PC-3 (cell line): Measurements from ENCODE around the gene CPB2. TPM values are rescaled to one million over a fixed set of nuclear protein-coding genes. Genes with fewer than 3 reads are reported as not detected.
A peak's percentile ranks its signal among the peaks of the same experiment; 100 is the strongest.

Experiments
- ATAC-seq: fragments of 200-7000 bp; cut with Tn5 transposase; 2 replicates; pipeline ENCODE4 v1.9.1; 2020; ENCODE audit warnings: mild to moderate bottlenecking, moderate library complexity
- BruUV-seq: library from RNA; stranded (reverse); fragments of 400-500 nt; replicated peaks from 2 replicates; lab custom pipeline; 2021; lab: Mats Ljungman, UMichigan
- CTCF ChIA-PET: fragments of 300-600 bp; sonication (Branson Sonifier 250); formaldehyde crosslinking; loops from one replicate; lab custom pipeline; 2022; ENCODE audit warnings: antibody characterized with exemption; lab: Charles Lee
- POLR2A ChIA-PET: fragments of 300-600 bp; sonication (Branson Sonifier 250); formaldehyde crosslinking; loops from one replicate; lab custom pipeline; 2022; ENCODE audit warnings: antibody characterized with exemption; ENCODE audit not compliant: unreplicated experiment; lab: Charles Lee
- DNase-seq: peaks from one replicate; pipeline ENCODE4 v3.0.0-alpha.2; 2015
- H2AFZ ChIP-seq: fragments of 300-600 bp; sonication (generic); 2 replicates; pipeline ENCODE4 v1.6.0; 2016; ENCODE audit warnings: antibody characterized with exemption, low read length
- H3F3A ChIP-seq: fragments of 300-600 bp; sonication (generic); one replicate; pipeline ENCODE4 v1.6.0; 2017; ENCODE audit warnings: antibody characterized with exemption, low read length, control low read depth, mild to moderate bottlenecking; ENCODE audit not compliant: unreplicated experiment
- H3K27ac ChIP-seq: fragments of 300-600 bp; sonication (generic); 2 replicates; pipeline ENCODE4 v1.5.1; 2016; ENCODE audit warnings: mild to moderate bottlenecking, low read length
- H3K27me3 ChIP-seq: fragments of 300-600 bp; sonication (generic); 2 replicates; pipeline ENCODE4 v1.6.1; 2016; ENCODE audit warnings: low read length, mixed read lengths
- H3K36me3 ChIP-seq: fragments of 300-600 bp; sonication (generic); 2 replicates; pipeline ENCODE4 v1.6.1; 2016; ENCODE audit warnings: low read depth, mixed run types, low read length, mixed read lengths
- H3K4me1 ChIP-seq: fragments of 300-600 bp; sonication (generic); 2 replicates; pipeline ENCODE4 v1.5.1; 2016; ENCODE audit warnings: low read length; ENCODE audit not compliant: insufficient read depth
- H3K4me2 ChIP-seq: fragments of 300-600 bp; sonication (generic); 2 replicates; pipeline ENCODE4 v1.6.0; 2016; ENCODE audit warnings: low read length
- H3K4me3 ChIP-seq: fragments of 300-600 bp; sonication (generic); 2 replicates; pipeline ENCODE4 v1.5.1; 2016; ENCODE audit warnings: mild to moderate bottlenecking, low read length, mixed read lengths
- H3K79me2 ChIP-seq: fragments of 300-600 bp; sonication (generic); 2 replicates; pipeline ENCODE4 v1.6.1; 2017; ENCODE audit warnings: low read length, mixed read lengths
- H3K9ac ChIP-seq: fragments of 300-600 bp; sonication (generic); 2 replicates; pipeline ENCODE4 v1.6.0; 2016; ENCODE audit warnings: mild to moderate bottlenecking, low read length
- H3K9me2 ChIP-seq: fragments of 300-600 bp; sonication (generic); replicated peaks from 2 replicates; pipeline ENCODE4 v1.6.1; 2016; ENCODE audit warnings: mixed run types, low read length, mixed read lengths
- H3K9me3 ChIP-seq: fragments of 300-600 bp; sonication (generic); 2 replicates; pipeline ENCODE4 v1.6.1; 2016; ENCODE audit warnings: low read length, mixed read lengths
- H4K20me1 ChIP-seq: fragments of 300-600 bp; sonication (generic); 2 replicates; pipeline ENCODE4 v1.6.1; 2016; ENCODE audit warnings: low read length, mixed read lengths
- EZH2 ChIP-seq: fragments of 300-600 bp; sonication (generic); IDR thresholded peaks from one replicate; pipeline ENCODE4 v1.6.1; 2017; ENCODE audit warnings: antibody characterized with exemption, mild to moderate bottlenecking, low read length; ENCODE audit not compliant: unreplicated experiment
- EZH2phosphoT487 ChIP-seq: fragments of 300-600 bp; sonication (generic); IDR thresholded peaks from 2 replicates; pipeline ENCODE4 v1.6.1; 2018; ENCODE audit warnings: mild to moderate bottlenecking, antibody characterized with exemption, low read length, borderline replicate concordance
- intact Hi-C: fragments of 100-400 bp; cut with micrococcal nuclease; formaldehyde crosslinking; loops from 2 replicates; pipeline ENCODE4 v1.9.0; 2023
- total RNA-seq: library from RNA; depleted of rRNA; stranded (reverse); fragments of >200 nt; gene quantifications from 2 replicates; pipeline ENCODE4 v1.2.3, GENCODE V29; 2014
- TF ChIP-seq, protein P1 (sequence below): fragments of 300-600 bp; sonication (generic); conservative IDR thresholded peaks from 2 replicates; pipeline ENCODE4 v1.5.1; 2017; ENCODE audit warnings: antibody characterized with exemption, low read depth, mild to moderate bottlenecking, low read length

Gene CPB2
- total RNA-seq, 1 experiment from 2014 or later: not detected

DNA sequence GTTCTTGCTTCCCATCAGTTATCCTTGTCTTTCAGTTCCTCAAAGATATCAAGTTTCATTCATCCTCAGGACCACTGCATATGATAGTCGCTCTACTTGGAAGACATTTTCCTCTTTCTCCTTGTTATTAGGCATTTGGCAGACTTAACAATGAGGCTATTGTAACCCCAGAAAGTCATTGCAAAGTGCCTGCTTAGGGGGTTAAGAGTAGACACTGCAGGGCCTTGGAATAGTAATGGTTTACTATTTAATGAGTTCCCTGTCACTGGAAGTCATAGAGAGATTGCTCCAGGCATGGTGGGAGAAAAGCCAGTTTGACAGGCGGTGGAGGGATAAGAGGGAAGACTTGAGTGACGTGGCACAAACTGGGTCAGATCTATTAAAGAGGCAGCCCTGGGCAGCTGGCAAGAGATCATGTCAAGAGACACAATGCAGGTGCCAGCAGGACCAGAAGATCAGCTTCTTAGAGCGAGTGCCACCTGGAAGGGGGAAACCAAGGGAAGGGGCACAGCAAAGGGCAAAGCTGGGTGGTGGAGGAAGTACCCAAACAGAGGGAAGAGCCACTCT lies 16.8 kb upstream of the CPB2 start:
- ATAC-seq (no peak), DNase-seq (peak; percentile 4)
- H3K79me2 ChIP-seq: no peaks in the 10 kb centered on the region
- H3K9me3 ChIP-seq: no peaks in the 10 kb centered on the region
- POLR2A ChIA-PET: no interaction called here
- no peak overlapping the region for H3K4me3 ChIP-seq
- H3K4me1 ChIP-seq: peaks cover 4% of the 10 kb centered on the region; the same call in 1 of the 2 replicates
- no peak overlapping the region for H2AFZ ChIP-seq
- no peaks in the 10 kb centered on the region for H3K27me3 ChIP-seq
- BruUV-seq: no TSS peak
- no peaks in the 10 kb centered on the region for H3F3A ChIP-seq
- no peaks in the 10 kb centered on the region for H4K20me1 ChIP-seq
- CTCF ChIA-PET: no interaction called here
- TF ChIP-seq, protein P1, sequence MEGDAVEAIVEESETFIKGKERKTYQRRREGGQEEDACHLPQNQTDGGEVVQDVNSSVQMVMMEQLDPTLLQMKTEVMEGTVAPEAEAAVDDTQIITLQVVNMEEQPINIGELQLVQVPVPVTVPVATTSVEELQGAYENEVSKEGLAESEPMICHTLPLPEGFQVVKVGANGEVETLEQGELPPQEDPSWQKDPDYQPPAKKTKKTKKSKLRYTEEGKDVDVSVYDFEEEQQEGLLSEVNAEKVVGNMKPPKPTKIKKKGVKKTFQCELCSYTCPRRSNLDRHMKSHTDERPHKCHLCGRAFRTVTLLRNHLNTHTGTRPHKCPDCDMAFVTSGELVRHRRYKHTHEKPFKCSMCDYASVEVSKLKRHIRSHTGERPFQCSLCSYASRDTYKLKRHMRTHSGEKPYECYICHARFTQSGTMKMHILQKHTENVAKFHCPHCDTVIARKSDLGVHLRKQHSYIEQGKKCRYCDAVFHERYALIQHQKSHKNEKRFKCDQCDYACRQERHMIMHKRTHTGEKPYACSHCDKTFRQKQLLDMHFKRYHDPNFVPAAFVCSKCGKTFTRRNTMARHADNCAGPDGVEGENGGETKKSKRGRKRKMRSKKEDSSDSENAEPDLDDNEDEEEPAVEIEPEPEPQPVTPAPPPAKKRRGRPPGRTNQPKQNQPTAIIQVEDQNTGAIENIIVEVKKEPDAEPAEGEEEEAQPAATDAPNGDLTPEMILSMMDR: no peak
- no peak for TF ChIP-seq EZH2phosphoT487
- TF ChIP-seq EZH2: no peak
- intact Hi-C loops: no loop called here
- no peak overlapping the region for H3K27ac ChIP-seq
- H3K9ac ChIP-seq: no peak overlapping the region
- no peaks in the 10 kb centered on the region for H3K9me2 ChIP-seq
- H3K4me2 ChIP-seq: no peak overlapping the region
- peaks cover 7% of the 10 kb centered on the region for H3K36me3 ChIP-seq

GRCh38 chr13:46121033-46121432 lies 16.2 kb upstream of the CPB2 start:
- Histone ChIP-seq H3K4me2 (no peak overlapping the region), H3K36me3 (peaks cover under 1% of the 10 kb centered on the region; the same call in 1 of the 2 replicates), H3K9ac (no peak overlapping the region), H3K9me2 (no peaks in the 10 kb centered on the region), H3K9me3 (no peaks in the 10 kb centered on the region), H3K79me2 (no peaks in the 10 kb centered on the region), H4K20me1 (no peaks in the 10 kb centered on the region), H3K27me3 (no peaks in the 10 kb centered on the region), H3F3A (no peaks in the 10 kb centered on the region), H2AFZ (no peak overlapping the region), H3K27ac (no peak overlapping the region), H3K4me1 (peaks cover 4% of the 10 kb centered on the region; the same call in 1 of the 2 replicates), H3K4me3 (no peak overlapping the region)
- ChIA-PET POLR2A (no interaction called here), CTCF (no interaction called here)
- no peak for DNase-seq
- no peak for TF ChIP-seq EZH2phosphoT487
- BruUV-seq: no TSS peak
- no peak for ATAC-seq
- intact Hi-C loops: no loop called here

DNA sequence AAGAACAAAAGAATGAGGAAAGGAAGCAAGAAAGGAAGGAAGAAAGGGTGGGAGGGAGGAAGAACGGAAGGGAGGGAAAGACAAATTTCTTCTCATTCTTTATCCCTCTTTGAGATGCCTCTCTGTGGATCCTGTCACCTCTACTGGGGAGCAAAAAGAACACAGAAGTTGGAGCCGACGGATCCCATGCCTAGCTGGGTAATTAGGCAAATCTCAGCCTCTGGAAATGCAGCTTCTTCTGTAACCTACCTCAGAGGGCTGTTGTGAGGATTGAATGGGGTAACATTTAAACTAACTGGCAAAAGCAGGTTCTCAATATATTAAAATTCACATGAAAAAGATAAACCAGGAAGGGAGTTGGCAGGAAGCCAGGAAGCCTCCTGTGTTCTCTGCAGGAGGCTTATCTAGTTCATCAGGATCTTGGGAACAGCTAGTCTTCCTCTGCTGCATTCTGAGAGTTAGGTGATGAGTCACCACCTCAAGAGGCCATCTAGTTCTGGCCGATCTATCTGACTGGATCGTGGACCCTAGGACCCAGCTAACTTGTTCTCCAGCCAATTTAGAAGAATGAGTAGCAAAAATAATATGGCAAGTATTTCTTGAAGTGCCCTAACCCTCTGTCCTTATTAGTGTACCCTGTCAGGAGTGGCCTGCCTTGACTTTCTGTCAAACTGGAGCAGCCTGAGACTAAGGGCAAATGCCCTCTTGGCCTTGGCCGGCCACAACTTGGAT lies 15.2 kb upstream of the CPB2 start:
- Histone ChIP-seq H3F3A (no peaks in the 10 kb centered on the region), H4K20me1 (no peaks in the 10 kb centered on the region), H3K79me2 (no peaks in the 10 kb centered on the region), H3K9me2 (no peaks in the 10 kb centered on the region), H3K27me3 (no peaks in the 10 kb centered on the region), H2AFZ (no peak overlapping the region), H3K4me2 (no peak overlapping the region), H3K9ac (no peak overlapping the region), H3K9me3 (no peaks in the 10 kb centered on the region), H3K27ac (no peak overlapping the region), H3K36me3 (no peaks in the 10 kb centered on the region), H3K4me1 (peaks cover 4% of the 10 kb centered on the region; the same call in 1 of the 2 replicates), H3K4me3 (no peak overlapping the region)
- ATAC-seq (peak; percentile 68), DNase-seq (peak; percentile 56)
- ChIA-PET POLR2A (interaction anchor here (0.6 kb wide), 1 partner anchor 15 kb away, joined by 3 read pairs; no protein-coding TSS in a partner anchor), CTCF (no interaction called here)
- intact Hi-C loops: no loop called here
- no peak for TF ChIP-seq EZH2phosphoT487
- TF ChIP-seq, protein P1: no peak
- TF ChIP-seq EZH2: no peak
- BruUV-seq: no TSS peak
